Caco-2 (cell line): ENCODE results near the gene DPP3. TPM values are rescaled to one million over a fixed set of nuclear protein-coding genes. Genes with fewer than 3 reads are reported as not detected.
A peak's percentile ranks its signal among the peaks of the same experiment; 100 is the strongest.

Experiments
- BruUV-seq: library from RNA; stranded (reverse); fragments of 400-500 nt; replicated peaks from 2 replicates; lab custom pipeline; 2021; lab: Mats Ljungman, UMichigan
- CTCF ChIA-PET: fragments of 300-600 bp; sonication (Branson Sonifier 250); formaldehyde crosslinking; loops from one replicate; lab custom pipeline; 2022; ENCODE audit warnings: antibody characterized with exemption; lab: Charles Lee
- POLR2A ChIA-PET: fragments of 300-600 bp; sonication (Branson Sonifier 250); formaldehyde crosslinking; loops from one replicate; lab custom pipeline; 2022; ENCODE audit warnings: antibody characterized with exemption; lab: Charles Lee
- DNase-seq, 2 experiments: peaks; one replicate each; pipeline versions ENCODE4 v3.0.0 to v3.0.0-alpha.2; 2020 to 2022
- H3K27me3 ChIP-seq: replicated peaks from 2 replicates; pipeline ENCODE4 v1.6.0; 2011; ENCODE audit warnings: low read length; ENCODE audit not compliant: control insufficient read depth, insufficient read depth
- H3K36me3 ChIP-seq: 2 replicates; pipeline ENCODE4 v1.5.1; 2011; ENCODE audit warnings: low read length; ENCODE audit not compliant: control insufficient read depth, insufficient read depth
- H3K4me1 ChIP-seq: fragments of 250-450 bp; sonication (Bioruptor Pico); 2 replicates; pipeline ENCODE4 v1.5.1; 2020; ENCODE audit warnings: mild to moderate bottlenecking
- H3K4me3 ChIP-seq: 2 replicates; pipeline ENCODE4 v1.5.1; 2011; ENCODE audit warnings: low read depth, mild to moderate bottlenecking, control low read depth, low read length
- H3K9me3 ChIP-seq: fragments of 250-450 bp; sonication (Bioruptor Pico); 2 replicates; pipeline ENCODE4 v1.5.1; 2020; ENCODE audit warnings: mild to moderate bottlenecking, moderate library complexity
- H3K27ac Mint-ChIP-seq: one replicate; pipeline ENCODE4 v1.8.0; 2022; ENCODE audit warnings: mixed read lengths; ENCODE audit not compliant: unreplicated experiment
- H3K27me3 Mint-ChIP-seq: one replicate; pipeline ENCODE4 v1.8.0; 2022; ENCODE audit warnings: mixed read lengths; ENCODE audit not compliant: insufficient read depth, unreplicated experiment
- H3K36me3 Mint-ChIP-seq: one replicate; pipeline ENCODE4 v1.8.0; 2022; ENCODE audit warnings: mild to moderate bottlenecking, mixed read lengths; ENCODE audit not compliant: insufficient read depth, unreplicated experiment
- H3K4me1 Mint-ChIP-seq: one replicate; pipeline ENCODE4 v1.8.0; 2022; ENCODE audit warnings: low read depth, mixed read lengths; ENCODE audit not compliant: unreplicated experiment
- H3K4me3 Mint-ChIP-seq: one replicate; pipeline ENCODE4 v1.8.0; 2022; ENCODE audit warnings: mild to moderate bottlenecking, moderate library complexity, mixed read lengths; ENCODE audit not compliant: unreplicated experiment
- H3K9me3 Mint-ChIP-seq: one replicate; pipeline ENCODE4 v1.8.0; 2022; ENCODE audit warnings: mixed read lengths; ENCODE audit not compliant: unreplicated experiment
- intact Hi-C: fragments of 100-400 bp; cut with micrococcal nuclease; formaldehyde crosslinking; loops from one replicate; pipeline ENCODE4 v1.10.0; 2022; ENCODE audit not compliant: unreplicated experiment
- total RNA-seq: library from RNA; stranded (reverse); gene quantifications from 2 replicates; pipeline ENCODE4 v1.2.3, GENCODE V29; 2022
- TF ChIP-seq, protein P1 (sequence below), 2 experiments: fragments of 200-600 bp in 1 of 2; IDR thresholded peaks; 1 replicate in 1 of 2; 2 replicates in 1 of 2; pipeline versions ENCODE4 v1.5.1 to v1.8.0; 2011 to 2022; ENCODE audit warnings: antibody characterized with exemption in 1 of 2, control low read depth in 1 of 2, inconsistent platforms in 1 of 2, low read depth in 1 of 2, low read length in 1 of 2, mild to moderate bottlenecking in 1 of 2, moderate library complexity in 1 of 2; ENCODE audit not compliant: insufficient read depth in 1 of 2, severe bottlenecking in 1 of 2, unreplicated experiment in 1 of 2

DPP3 gene
- total RNA-seq, 1 experiment from 2014 or later = 106 TPM

- POLR2A ChIA-PET = interaction anchor here (0.5 to 1.9 kb wide), 16 partner anchors 8 to 297 kb away, joined by 3 to 31 read pairs (median 5); partner anchors contain the start of genes CCDC87, DPP3, PELI3 and RBM14
- H3K36me3 Mint-ChIP-seq = peaks cover 17% of the 10 kb centered on the region
- no peaks in the 10 kb centered on the region for H3K9me3 Mint-ChIP-seq
- no TSS peak for BruUV-seq
- Histone ChIP-seq H3K4me1 (peaks cover 22% of the 10 kb centered on the region), H3K9me3 (no peaks in the 10 kb centered on the region), H3K36me3 (no peaks in the 10 kb centered on the region), H3K27me3 (no peaks in the 10 kb centered on the region), H3K4me3 (peak within 1 kb of the TSS; percentile 59)
- no peaks in the 10 kb centered on the region for H3K27me3 Mint-ChIP-seq
- peak; percentile 99 for DNase-seq
- peak within 1 kb of the TSS; percentile 84 for H3K4me3 Mint-ChIP-seq
- H3K4me1 Mint-ChIP-seq = peaks cover 15% of the 10 kb centered on the region
- intact Hi-C loops = loop anchor here (1.0 to 5.0 kb wide), 4 partner anchors 46 to 131 kb away; partner anchors contain the start of genes CCDC87, CCS, DPP3 and RBM14
- peak within 1 kb of the TSS; percentile 60 for H3K27ac Mint-ChIP-seq
- TF ChIP-seq, protein P1, sequence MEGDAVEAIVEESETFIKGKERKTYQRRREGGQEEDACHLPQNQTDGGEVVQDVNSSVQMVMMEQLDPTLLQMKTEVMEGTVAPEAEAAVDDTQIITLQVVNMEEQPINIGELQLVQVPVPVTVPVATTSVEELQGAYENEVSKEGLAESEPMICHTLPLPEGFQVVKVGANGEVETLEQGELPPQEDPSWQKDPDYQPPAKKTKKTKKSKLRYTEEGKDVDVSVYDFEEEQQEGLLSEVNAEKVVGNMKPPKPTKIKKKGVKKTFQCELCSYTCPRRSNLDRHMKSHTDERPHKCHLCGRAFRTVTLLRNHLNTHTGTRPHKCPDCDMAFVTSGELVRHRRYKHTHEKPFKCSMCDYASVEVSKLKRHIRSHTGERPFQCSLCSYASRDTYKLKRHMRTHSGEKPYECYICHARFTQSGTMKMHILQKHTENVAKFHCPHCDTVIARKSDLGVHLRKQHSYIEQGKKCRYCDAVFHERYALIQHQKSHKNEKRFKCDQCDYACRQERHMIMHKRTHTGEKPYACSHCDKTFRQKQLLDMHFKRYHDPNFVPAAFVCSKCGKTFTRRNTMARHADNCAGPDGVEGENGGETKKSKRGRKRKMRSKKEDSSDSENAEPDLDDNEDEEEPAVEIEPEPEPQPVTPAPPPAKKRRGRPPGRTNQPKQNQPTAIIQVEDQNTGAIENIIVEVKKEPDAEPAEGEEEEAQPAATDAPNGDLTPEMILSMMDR (IDR thresholded peaks at IDR 0.05; ENCODE audit: insufficient read depth in 1 of 2, low read depth in 1 of 2, low read length in 1 of 2, severe bottlenecking in 1 of 2, unreplicated experiment in 1 of 2) = no peak
- CTCF ChIA-PET = interaction anchor here (0.5 to 2.2 kb wide), 7 partner anchors 45 to 136 kb away, joined by 3 to 31 read pairs (median 7); partner anchors contain the start of genes CCDC87, CCS, DPP3 and RBM4B
Measured at GRCh38 chr11:66545701-66546367, 65.6 kb downstream of the DPP3 start, which contains the start of gene ZDHHC24. Gene ZDHHC24, minus strand, starts transcription at chr11:66546048. Its CDS starts 45 bp downstream, at chr11:66546003.

DNA sequence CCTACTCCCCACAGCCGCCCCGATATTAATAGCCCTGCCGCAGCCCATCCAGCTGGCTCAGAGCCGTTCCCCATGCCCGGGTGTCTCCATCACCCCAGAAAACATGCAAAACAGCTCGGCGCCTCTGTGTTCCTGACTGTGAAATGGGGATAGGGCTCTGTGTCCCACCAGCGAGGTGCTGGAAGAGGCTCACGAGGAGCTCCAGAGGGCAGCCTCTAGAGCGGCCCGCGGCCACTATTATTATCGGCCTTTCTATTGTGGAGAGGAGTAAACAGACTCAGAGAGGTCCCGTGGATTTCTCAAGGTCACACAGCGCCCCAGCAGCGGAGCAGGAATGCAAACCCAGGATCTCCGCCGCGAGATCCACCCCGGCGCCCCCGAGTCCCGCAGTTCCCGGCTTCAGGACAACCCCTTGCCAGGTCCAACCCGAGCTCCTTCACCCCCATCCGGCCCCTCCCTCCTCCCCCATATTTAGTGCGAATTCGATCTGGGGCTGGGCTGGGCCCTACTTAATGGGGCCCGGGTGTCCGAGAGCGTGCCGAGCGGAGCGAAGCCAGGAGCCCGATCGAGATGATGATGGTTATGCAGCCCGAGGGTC lies 66.2 kb downstream of the DPP3 start, which contains the start of gene ACTN3:
ACTN3 (plus strand) TSS at position 536 of the 598 bp plus-strand sequence; CDS start at position 571, 35 bp downstream.
- TF ChIP-seq, protein P1 (IDR thresholded peaks at IDR 0.05; ENCODE audit: insufficient read depth in 1 of 2, low read depth in 1 of 2, low read length in 1 of 2, severe bottlenecking in 1 of 2, unreplicated experiment in 1 of 2) = no peak
- Mint-ChIP-seq H3K27ac (peak within 1 kb of the TSS; percentile 60), H3K9me3 (no peaks in the 10 kb centered on the region), H3K4me3 (peak within 1 kb of the TSS; percentile 84), H3K36me3 (peaks cover 11% of the 10 kb centered on the region), H3K27me3 (no peaks in the 10 kb centered on the region), H3K4me1 (peaks cover 15% of the 10 kb centered on the region)
- CTCF ChIA-PET = interaction anchor here (0.7 to 2.2 kb wide), 6 partner anchors 44 to 137 kb away, joined by 3 to 31 read pairs (median 6); partner anchors contain the start of genes CCDC87, CCS, DPP3 and RBM4B
- Histone ChIP-seq H3K27me3 (no peaks in the 10 kb centered on the region), H3K36me3 (no peaks in the 10 kb centered on the region), H3K4me3 (peak within 1 kb of the TSS; percentile 59), H3K4me1 (peaks cover 27% of the 10 kb centered on the region), H3K9me3 (no peaks in the 10 kb centered on the region)
- intact Hi-C loops = loop anchor here (1.0 to 5.0 kb wide), 4 partner anchors 46 to 131 kb away; partner anchors contain the start of genes CCDC87, CCS, DPP3 and RBM14
- no TSS peak for BruUV-seq
- DNase-seq = no peak
- POLR2A ChIA-PET = interaction anchor here (0.5 to 1.9 kb wide), 14 partner anchors 11 to 297 kb away, joined by 3 to 31 read pairs (median 5); partner anchors contain the start of genes CCDC87, DPP3, PELI3 and RBM14
